NT2/D1 (cell line): Measurements from ENCODE around the gene CEP104.

Source experiments
- SUZ12 ChIP-seq: IDR thresholded peaks from 2 replicates; pipeline ENCODE4 v1.6.1; 2011; ENCODE audit not compliant: insufficient read length, insufficient read depth; ENCODE audit errors: extremely low read depth
- YY1 ChIP-seq: IDR thresholded peaks from 2 replicates; pipeline ENCODE4 v1.6.1; 2011; ENCODE audit not compliant: insufficient read length, insufficient read depth
- ZNF274 ChIP-seq: IDR thresholded peaks from 2 replicates; pipeline ENCODE4 v1.6.1; 2011; ENCODE audit warnings: mild to moderate bottlenecking, low read depth, low read length

GRCh38 chr1:3900969-3901529 is 44.0 kb upstream of the CEP104 start:
- TF ChIP-seq ZNF274 (no peak), YY1 (no peak), SUZ12 (no peak)
